Gastroesophageal sphincter (tissue), 3 donors: ENCODE results near the gene ZMYND19.

Source experiments
- CTCF ChIP-seq, 4 experiments: fragments of 200-600 bp in 2 of 4; fragments of 450-650 bp in 2 of 4; sonication (generic) in 1 of 4; IDR thresholded peaks; one replicate each; pipeline ENCODE4 v1.5.1; 2017 to 2019; ENCODE audit warnings: antibody characterized with exemption in 4 of 4, mild to moderate bottlenecking in 2 of 4, moderate library complexity in 2 of 4
- POLR2A ChIP-seq, 2 donors: fragments of 450-650 bp; IDR thresholded peaks; one replicate each; pipeline ENCODE4 v1.6.1; 2017; ENCODE audit warnings: antibody characterized with exemption in 2 of 2, mild to moderate bottlenecking in 2 of 2, moderate library complexity in 1 of 2

- TF ChIP-seq CTCF (IDR thresholded peaks at IDR 0.05), result no peak
- TF ChIP-seq POLR2A (IDR thresholded peaks at IDR 0.05), result peak; percentile 58
These were observed 15.1 kb upstream of the ZMYND19 start, which contains the start of gene ARRDC1 for GRCh38 chr9:137605121-137606004.
